Esophagus squamous epithelium (tissue), 4 donors: ENCODE measurements around the gene PRR5L.

Experiments
- POLR2A ChIP-seq, 4 donors: fragments of 450-650 bp; IDR thresholded peaks; one replicate each; pipeline ENCODE4 v1.6.1; 2017; ENCODE audit warnings: antibody characterized with exemption in 4 of 4, mild to moderate bottlenecking in 4 of 4, moderate library complexity in 3 of 4
- TF ChIP-seq, protein P1 (sequence below), 6 experiments: fragments of 450-650 bp in 4 of 6; fragments of 200-600 bp in 2 of 6; sonication (generic) in 2 of 6; IDR thresholded peaks; one replicate each; pipeline ENCODE4 v1.5.1; 2016 to 2019; ENCODE audit warnings: antibody characterized with exemption in 6 of 6, mild to moderate bottlenecking in 4 of 6, moderate library complexity in 4 of 6

DNA sequence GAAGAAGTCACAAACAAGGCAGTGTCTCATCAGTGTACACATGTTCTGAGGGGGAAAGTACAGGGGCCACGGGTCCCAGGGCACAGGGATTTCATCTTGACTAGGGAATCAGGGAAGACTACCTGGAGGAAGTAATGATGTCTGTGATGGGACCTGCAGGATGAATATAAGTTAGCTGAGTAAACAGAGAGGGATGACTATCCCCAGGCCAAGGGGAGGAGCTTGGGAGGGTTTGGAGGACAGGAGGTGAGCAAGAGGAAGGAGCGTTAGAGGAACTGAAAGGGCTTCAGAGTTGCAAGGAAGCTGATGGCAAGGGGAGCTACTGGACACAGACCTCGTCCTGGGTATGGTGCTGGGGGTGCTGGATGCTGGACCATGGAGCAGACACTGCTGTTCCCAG, 157.6 kb downstream of the PRR5L start:
- TF ChIP-seq, protein P1, sequence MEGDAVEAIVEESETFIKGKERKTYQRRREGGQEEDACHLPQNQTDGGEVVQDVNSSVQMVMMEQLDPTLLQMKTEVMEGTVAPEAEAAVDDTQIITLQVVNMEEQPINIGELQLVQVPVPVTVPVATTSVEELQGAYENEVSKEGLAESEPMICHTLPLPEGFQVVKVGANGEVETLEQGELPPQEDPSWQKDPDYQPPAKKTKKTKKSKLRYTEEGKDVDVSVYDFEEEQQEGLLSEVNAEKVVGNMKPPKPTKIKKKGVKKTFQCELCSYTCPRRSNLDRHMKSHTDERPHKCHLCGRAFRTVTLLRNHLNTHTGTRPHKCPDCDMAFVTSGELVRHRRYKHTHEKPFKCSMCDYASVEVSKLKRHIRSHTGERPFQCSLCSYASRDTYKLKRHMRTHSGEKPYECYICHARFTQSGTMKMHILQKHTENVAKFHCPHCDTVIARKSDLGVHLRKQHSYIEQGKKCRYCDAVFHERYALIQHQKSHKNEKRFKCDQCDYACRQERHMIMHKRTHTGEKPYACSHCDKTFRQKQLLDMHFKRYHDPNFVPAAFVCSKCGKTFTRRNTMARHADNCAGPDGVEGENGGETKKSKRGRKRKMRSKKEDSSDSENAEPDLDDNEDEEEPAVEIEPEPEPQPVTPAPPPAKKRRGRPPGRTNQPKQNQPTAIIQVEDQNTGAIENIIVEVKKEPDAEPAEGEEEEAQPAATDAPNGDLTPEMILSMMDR (IDR thresholded peaks at IDR 0.05): no peak
- TF ChIP-seq POLR2A (IDR thresholded peaks at IDR 0.05): no peak
